Measurements from ENCODE around the gene TUBB2A. TPM values are rescaled to one million over a fixed set of nuclear protein-coding genes. Genes with fewer than 3 reads are reported as not detected.
"Not testable (repeated sequence)": the region's sequence is repeated elsewhere in the genome, so short reads cannot be mapped to it uniquely, and the experiment has no call there.

The TUBB2A gene
- total and polyA plus RNA-seq, 10 of the 15 experiments (the other 5 are each of a cell fraction or from before 2014, with no cell fraction given) = 2.2 to 49.5 (median 31.3) TPM

GRCh38 chr6:3171313-3172175 lies 14.2 kb upstream of the TUBB2A start:
- H3K4me3 ChIP-seq; H3K4me1 ChIP-seq (ENCODE audit: control insufficient read depth, insufficient read depth, low read length); RAD21 ChIA-PET (ENCODE audit: unreplicated experiment); H3K9ac ChIP-seq (ENCODE audit: control insufficient read depth, insufficient read depth, low read length); in situ Hi-C loops (cut with MboI); H3K27me3 ChIP-seq (replicated peaks in 1 of 2; ENCODE audit: control insufficient read depth in 2 of 2, insufficient read depth in 2 of 2, low read length in 1 of 2); H3K79me2 ChIP-seq (ENCODE audit: control insufficient read depth, insufficient read depth, low read length); H4K20me1 ChIP-seq (ENCODE audit: control insufficient read depth, insufficient read depth); FAIRE-seq; intact Hi-C loops (cut with micrococcal nuclease; ENCODE audit: unreplicated experiment); H3K9me3 ChIP-seq (replicated peaks; ENCODE audit: control insufficient read depth, insufficient read depth, low read length); H3K27ac ChIP-seq (ENCODE audit: control insufficient read depth, insufficient read depth); SMC1A ChIA-PET (ENCODE audit: uncharacterized antibody, unreplicated experiment); ATAC-seq; H3K36me3 ChIP-seq (ENCODE audit: control insufficient read depth in 2 of 2, insufficient read depth in 2 of 2, low read length in 1 of 2); BruUV-seq (replicated peaks); H3K4me2 ChIP-seq (ENCODE audit: control insufficient read depth, insufficient read depth); DNase-seq (ENCODE audit: low read depth, low spot score); H2AFZ ChIP-seq (ENCODE audit: control insufficient read depth, low read depth, low read length): not testable (repeated sequence)
- WGBS (ENCODE audit: insufficient coverage, insufficient replicate concordance, low lambda C conversion rate, missing lambda C conversion rate) = 59% methylated on average over 17 of the region's 17 CpGs
- TF ChIP-seq NFYB (IDR thresholded peaks at IDR 0.05; ENCODE audit: insufficient read depth, low read depth, low read length) = 0 out of 2 replicates have a peak, but pooled peaks have one; percentile 21
- POLR2A ChIA-PET = interaction anchor here (0.6 kb wide), 1 partner anchor 9 kb away, joined by 3 read pairs; no protein-coding TSS in a partner anchor
- CTCF ChIA-PET = interaction anchor here (0.7 kb wide), 1 partner anchor 80 kb away, joined by 3 read pairs; no protein-coding TSS in a partner anchor

GRCh38 chr6:3170676-3171075 lies 13.3 kb upstream of the TUBB2A start:
- H3K36me3 ChIP-seq (ENCODE audit: control insufficient read depth in 2 of 2, insufficient read depth in 2 of 2, low read length in 1 of 2); H3K27ac ChIP-seq (ENCODE audit: control insufficient read depth, insufficient read depth); RAD21 ChIA-PET (ENCODE audit: unreplicated experiment); ATAC-seq; DNase-seq (ENCODE audit: low read depth, low spot score); BruUV-seq (replicated peaks); H2AFZ ChIP-seq (ENCODE audit: control insufficient read depth, low read depth, low read length); in situ Hi-C loops (cut with MboI); H3K9me3 ChIP-seq (replicated peaks; ENCODE audit: control insufficient read depth, insufficient read depth, low read length); H3K4me3 ChIP-seq; POLR2A ChIA-PET; FAIRE-seq; SMC1A ChIA-PET (ENCODE audit: uncharacterized antibody, unreplicated experiment); H3K9ac ChIP-seq (ENCODE audit: control insufficient read depth, insufficient read depth, low read length); H3K79me2 ChIP-seq (ENCODE audit: control insufficient read depth, insufficient read depth, low read length); CTCF ChIA-PET; H3K4me2 ChIP-seq (ENCODE audit: control insufficient read depth, insufficient read depth); H4K20me1 ChIP-seq (ENCODE audit: control insufficient read depth, insufficient read depth); intact Hi-C loops (cut with micrococcal nuclease; ENCODE audit: unreplicated experiment); H3K27me3 ChIP-seq (replicated peaks in 1 of 2; ENCODE audit: control insufficient read depth in 2 of 2, insufficient read depth in 2 of 2, low read length in 1 of 2); H3K4me1 ChIP-seq (ENCODE audit: control insufficient read depth, insufficient read depth, low read length): not testable (repeated sequence)
- 76% methylated on average over 24 of the region's 24 CpGs for WGBS (ENCODE audit: insufficient coverage, insufficient replicate concordance, low lambda C conversion rate, missing lambda C conversion rate)

GRCh38 chr6:3168046-3168445 lies 10.7 kb upstream of the TUBB2A start:
- BruUV-seq (replicated peaks); H3K4me2 ChIP-seq (ENCODE audit: control insufficient read depth, insufficient read depth); H2AFZ ChIP-seq (ENCODE audit: control insufficient read depth, low read depth, low read length); H3K27ac ChIP-seq (ENCODE audit: control insufficient read depth, insufficient read depth); intact Hi-C loops (cut with micrococcal nuclease; ENCODE audit: unreplicated experiment); POLR2A ChIA-PET; H3K79me2 ChIP-seq (ENCODE audit: control insufficient read depth, insufficient read depth, low read length); SMC1A ChIA-PET (ENCODE audit: uncharacterized antibody, unreplicated experiment); H3K4me1 ChIP-seq (ENCODE audit: control insufficient read depth, insufficient read depth, low read length); H4K20me1 ChIP-seq (ENCODE audit: control insufficient read depth, insufficient read depth); in situ Hi-C loops (cut with MboI); H3K36me3 ChIP-seq (ENCODE audit: control insufficient read depth in 2 of 2, insufficient read depth in 2 of 2, low read length in 1 of 2); H3K9me3 ChIP-seq (replicated peaks; ENCODE audit: control insufficient read depth, insufficient read depth, low read length); CTCF ChIA-PET; RAD21 ChIA-PET (ENCODE audit: unreplicated experiment); H3K4me3 ChIP-seq; H3K27me3 ChIP-seq (replicated peaks in 1 of 2; ENCODE audit: control insufficient read depth in 2 of 2, insufficient read depth in 2 of 2, low read length in 1 of 2); ATAC-seq; H3K9ac ChIP-seq (ENCODE audit: control insufficient read depth, insufficient read depth, low read length); FAIRE-seq; DNase-seq (ENCODE audit: low read depth, low spot score): not testable (repeated sequence)
- 68% methylated on average over 10 of the region's 10 CpGs for WGBS (ENCODE audit: insufficient coverage, insufficient replicate concordance, low lambda C conversion rate, missing lambda C conversion rate)

Measured in GM12878 (cell line).